ENCODE data around the gene CEP120. TPM values are rescaled to one million over a fixed set of nuclear protein-coding genes. Genes with fewer than 3 reads are reported as not detected.

Gene CEP120
- total RNA-seq, 1 donor, result 30.6 TPM

- no peak for TF ChIP-seq CTCF (IDR thresholded peaks at IDR 0.05; ENCODE audit: insufficient read depth, low read length)
Measured at GRCh38 chr5:123449424-123449974, 26.3 kb upstream of the CEP120 start.

DNA sequence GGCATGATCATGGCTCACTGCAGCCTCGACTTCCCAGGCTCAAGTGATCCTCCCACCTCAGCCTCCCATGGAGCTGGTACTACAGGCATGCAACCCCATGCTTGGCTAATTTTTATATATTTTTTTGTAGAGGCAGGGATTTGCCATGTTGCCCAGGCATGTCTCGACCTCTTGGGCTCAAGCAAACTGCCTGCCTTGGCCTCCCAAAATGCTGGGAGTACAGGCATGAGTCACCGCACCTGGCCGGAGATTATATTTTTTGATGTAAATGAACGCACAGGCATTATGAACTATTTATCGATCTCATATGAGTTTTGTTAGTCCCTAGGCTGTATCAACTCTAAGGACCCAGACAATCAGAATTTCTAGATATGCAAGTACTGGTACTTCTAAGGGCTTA, 25.5 kb upstream of the CEP120 start:
- no peak for DNase-seq (ENCODE audit: low read depth)
- TF ChIP-seq CTCF (IDR thresholded peaks at IDR 0.05; ENCODE audit: insufficient read depth, low read length), result no peak
- H3K4me3 ChIP-seq (ENCODE audit: low read depth, low read length), result no peak overlapping the region

More at GRCh38 chr5:123449424-123449974, 26.3 kb upstream of the CEP120 start:
- DNase-seq (ENCODE audit: low read depth), result no peak
- H3K4me3 ChIP-seq (ENCODE audit: low read depth, low read length), result no peak overlapping the region

DNA sequence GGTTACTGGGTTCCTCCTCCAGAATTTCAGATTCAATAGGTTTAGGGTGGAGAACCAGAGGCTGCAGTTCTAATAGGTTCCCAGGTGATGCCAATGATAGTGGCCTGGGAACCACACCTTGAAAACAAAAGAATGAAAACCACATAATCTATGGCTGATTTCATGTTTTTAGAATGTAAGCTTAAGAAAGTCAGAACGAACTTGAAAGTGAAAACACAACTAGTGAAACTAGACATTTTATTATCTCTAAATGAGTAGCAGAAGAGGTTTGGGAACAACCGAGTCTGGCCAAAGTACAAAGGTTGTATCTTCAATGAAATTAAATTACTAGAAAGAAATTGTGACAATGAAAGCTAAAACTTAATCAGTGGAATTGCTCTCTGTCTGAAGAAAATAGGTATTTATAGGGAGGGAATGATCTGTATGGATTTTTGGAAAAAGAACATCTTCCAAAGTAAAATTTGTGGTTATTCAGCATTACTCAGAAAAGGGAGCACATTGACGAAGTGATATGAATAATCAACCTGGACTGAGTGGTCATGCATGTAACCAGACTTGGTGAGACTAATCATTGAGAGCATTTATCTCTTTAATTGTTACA, 24.9 kb upstream of the CEP120 start:
- no peak for TF ChIP-seq CTCF (IDR thresholded peaks at IDR 0.05; ENCODE audit: insufficient read depth, low read length)
- DNase-seq (ENCODE audit: low read depth), result no peak
- H3K4me3 ChIP-seq (ENCODE audit: low read depth, low read length), result no peak overlapping the region

DNA sequence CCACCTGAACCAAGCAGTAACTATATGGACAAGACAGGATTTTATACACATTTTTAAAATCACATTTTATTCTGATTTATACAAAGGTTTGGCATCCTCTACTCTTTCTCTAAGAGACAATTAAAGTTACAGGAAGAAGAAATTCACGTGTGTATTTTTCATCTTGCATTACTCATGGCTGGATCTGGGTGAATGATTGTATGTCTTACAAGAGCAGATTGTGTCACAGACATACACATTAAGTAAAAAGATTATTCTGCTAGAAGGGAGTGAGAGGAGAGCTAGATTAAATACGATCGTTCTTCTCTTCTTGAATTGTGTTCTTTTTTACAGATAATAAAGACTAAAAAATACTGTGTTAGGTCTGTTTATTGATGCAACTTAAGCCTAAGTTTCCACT, 20.8 kb upstream of the CEP120 start:
- H3K4me3 ChIP-seq (ENCODE audit: low read depth, low read length), result no peak overlapping the region
- DNase-seq (ENCODE audit: low read depth), result no peak
- TF ChIP-seq CTCF (IDR thresholded peaks at IDR 0.05; ENCODE audit: insufficient read depth, low read length), result no peak

DNA sequence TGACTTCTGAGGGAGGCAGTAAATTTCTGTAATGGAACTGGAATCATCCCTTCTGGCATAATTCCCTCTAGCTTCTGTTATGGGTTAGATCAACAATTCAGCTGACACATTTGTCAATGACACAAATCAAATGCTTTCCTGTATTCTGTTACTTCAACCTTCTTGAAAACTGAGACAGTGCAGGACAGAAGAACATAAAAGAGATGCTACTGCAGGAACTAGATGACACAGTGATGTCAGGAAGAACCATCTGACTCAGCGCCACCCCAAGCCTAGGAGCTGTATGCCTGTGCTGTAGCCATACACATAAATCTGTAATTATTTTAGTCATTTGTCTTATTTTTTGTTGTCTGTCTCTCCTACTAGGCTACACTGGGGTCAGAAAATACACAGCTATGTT, 18.2 kb upstream of the CEP120 start:
- no peak for DNase-seq (ENCODE audit: low read depth)

DNA sequence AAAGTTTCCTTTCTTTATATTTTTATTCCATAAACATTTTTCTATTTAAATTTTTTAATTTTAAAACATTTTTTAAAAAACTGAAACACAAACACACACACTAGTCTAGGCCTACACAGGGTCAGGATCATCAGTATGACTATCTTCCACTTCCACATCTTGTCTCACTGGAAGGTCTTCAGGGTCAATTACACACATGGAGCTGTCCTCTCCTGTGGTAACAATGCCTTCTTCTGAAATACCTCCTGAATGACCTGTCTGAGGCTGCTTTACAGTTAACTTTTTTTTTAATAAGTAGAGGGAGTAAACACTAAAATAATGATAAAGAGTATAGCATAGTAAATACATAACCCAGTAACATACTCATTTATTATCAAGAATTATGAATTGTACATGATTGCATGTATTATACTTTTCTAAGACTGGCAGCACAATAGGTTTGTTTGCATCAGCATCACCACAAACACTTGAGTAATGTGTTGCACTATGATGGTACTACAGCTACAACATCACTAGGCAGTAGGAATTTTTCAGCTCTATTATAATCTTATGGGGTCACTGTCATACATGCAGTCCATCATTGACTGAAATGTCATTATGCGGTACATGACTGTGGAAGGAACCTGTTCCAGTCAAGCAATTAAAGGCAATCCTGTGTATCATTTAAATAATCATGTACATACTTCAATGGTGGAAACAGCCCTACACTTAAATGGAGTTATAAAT, 17.4 kb upstream of the CEP120 start:
- TF ChIP-seq CTCF (IDR thresholded peaks at IDR 0.05; ENCODE audit: insufficient read depth, low read length), result no peak
- no peak for DNase-seq (ENCODE audit: low read depth)
- H3K4me3 ChIP-seq (ENCODE audit: low read depth, low read length), result no peak overlapping the region

More for the DNA sequence above, 18.2 kb upstream of the CEP120 start:
- no peak overlapping the region for H3K4me3 ChIP-seq (ENCODE audit: low read depth, low read length)
- TF ChIP-seq CTCF (IDR thresholded peaks at IDR 0.05; ENCODE audit: insufficient read depth, low read length), result no peak
